Epithelial cell of esophagus (primary cell): ENCODE measurements around the gene TTC12.

Experiments used
- DNase-seq: peaks from one replicate; pipeline ENCODE4 v3.0.0; 2010; ENCODE audit warnings: low read depth
- H3K4me3 ChIP-seq: 2 replicates; pipeline ENCODE4 v1.5.1; 2011; ENCODE audit warnings: mild to moderate bottlenecking, low read length, control low read depth
- TF ChIP-seq, protein P1 (sequence below): IDR thresholded peaks from 2 replicates; pipeline ENCODE4 v1.5.1; 2011; ENCODE audit warnings: low read depth, mild to moderate bottlenecking, low read length, control low read depth, inconsistent platforms; ENCODE audit not compliant: insufficient read depth; ENCODE audit errors: missing control alignments

TTC12 gene

DNA sequence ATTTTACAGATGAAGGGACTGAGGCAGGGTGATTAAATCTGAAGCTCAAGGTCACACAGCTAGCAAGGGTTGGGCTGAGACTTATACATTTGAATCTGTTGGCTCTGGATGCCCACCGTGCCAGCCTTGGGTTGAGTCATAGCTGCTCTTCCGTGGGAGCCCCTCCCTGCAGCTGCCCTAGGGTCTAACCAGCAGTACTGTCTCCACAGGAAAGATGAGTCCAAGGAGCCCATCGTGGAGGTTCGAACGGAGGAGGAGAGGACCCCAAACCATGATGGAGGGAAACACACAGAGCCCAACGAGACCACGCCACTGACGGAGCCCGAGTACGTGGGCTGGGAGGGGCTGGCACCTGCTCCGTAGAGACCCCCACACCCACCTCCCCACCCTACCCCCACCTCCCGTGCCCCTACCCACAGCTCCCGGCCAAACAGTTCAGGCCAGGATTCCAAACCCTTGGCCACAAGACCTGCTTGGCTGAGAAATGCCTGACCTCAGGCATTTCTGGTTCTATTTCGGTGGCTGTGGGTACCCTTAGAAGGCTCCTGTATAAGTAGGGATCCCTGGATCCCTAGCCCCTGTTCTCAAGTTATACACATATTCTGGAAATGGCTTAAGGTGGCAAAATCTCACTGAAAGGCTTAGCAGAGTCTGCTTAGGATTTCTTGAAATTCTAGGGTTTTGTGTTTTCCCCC lies 42.7 kb upstream of the TTC12 start:
- TF ChIP-seq, protein P1, sequence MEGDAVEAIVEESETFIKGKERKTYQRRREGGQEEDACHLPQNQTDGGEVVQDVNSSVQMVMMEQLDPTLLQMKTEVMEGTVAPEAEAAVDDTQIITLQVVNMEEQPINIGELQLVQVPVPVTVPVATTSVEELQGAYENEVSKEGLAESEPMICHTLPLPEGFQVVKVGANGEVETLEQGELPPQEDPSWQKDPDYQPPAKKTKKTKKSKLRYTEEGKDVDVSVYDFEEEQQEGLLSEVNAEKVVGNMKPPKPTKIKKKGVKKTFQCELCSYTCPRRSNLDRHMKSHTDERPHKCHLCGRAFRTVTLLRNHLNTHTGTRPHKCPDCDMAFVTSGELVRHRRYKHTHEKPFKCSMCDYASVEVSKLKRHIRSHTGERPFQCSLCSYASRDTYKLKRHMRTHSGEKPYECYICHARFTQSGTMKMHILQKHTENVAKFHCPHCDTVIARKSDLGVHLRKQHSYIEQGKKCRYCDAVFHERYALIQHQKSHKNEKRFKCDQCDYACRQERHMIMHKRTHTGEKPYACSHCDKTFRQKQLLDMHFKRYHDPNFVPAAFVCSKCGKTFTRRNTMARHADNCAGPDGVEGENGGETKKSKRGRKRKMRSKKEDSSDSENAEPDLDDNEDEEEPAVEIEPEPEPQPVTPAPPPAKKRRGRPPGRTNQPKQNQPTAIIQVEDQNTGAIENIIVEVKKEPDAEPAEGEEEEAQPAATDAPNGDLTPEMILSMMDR = no peak
- no peak overlapping the region for H3K4me3 ChIP-seq
- DNase-seq = no peak

DNA sequence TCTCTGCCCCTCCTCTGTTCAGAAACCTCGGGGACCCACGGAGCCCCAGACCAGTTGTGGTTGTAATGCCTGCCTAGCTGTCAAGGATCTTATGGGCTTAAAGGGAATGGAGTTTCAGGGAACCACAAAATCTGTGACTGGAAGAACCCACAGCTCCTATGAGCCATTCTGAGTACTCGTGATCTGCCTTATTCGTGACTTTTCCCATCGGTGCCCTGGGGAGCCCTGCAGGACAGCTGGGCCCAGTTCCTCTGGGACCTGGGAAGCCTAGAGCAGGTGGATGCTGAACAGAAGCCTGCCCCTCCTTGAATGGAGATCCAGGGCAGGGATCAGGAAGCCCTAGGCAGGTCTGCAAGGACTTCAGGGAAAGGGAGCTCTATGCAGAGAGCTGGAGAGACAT lies 42.1 kb upstream of the TTC12 start:
- TF ChIP-seq, protein P1 = no peak
- H3K4me3 ChIP-seq = no peak overlapping the region
- DNase-seq = no peak

DNA sequence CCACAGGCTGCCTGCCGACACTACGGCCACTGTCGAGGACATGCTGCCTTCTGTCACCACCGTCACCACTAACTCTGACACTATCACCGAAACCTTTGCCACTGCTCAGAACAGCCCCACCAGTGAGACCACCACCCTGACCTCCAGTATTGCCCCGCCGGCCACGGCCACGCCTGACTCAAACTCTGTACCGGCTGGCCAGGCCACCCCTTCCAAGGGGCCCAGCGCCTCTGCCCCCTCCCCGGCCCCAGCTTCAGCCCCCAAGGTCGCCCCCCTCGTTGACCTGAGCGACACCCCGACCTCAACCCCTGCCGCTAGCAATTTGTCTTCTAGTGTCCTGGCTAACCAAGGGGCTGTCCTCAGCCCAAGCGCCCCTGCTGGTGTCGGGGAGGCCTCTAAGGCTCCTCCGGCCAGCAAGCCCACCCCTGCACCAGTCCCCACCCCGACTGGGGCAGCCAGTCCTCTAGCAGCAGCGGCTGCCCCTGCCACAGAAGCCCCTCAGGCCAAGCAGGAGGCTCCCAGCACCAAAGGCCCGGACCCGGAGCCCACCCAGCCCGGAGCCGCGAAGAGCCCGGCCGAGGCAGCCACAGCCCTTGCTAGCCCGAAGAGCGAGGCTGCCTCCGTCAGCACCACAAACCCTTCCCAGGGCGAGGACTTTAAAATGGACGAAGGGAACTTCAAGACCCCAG lies 41.3 kb upstream of the TTC12 start:
- no peak overlapping the region for H3K4me3 ChIP-seq
- no peak for DNase-seq
- TF ChIP-seq, protein P1 = no peak

DNA sequence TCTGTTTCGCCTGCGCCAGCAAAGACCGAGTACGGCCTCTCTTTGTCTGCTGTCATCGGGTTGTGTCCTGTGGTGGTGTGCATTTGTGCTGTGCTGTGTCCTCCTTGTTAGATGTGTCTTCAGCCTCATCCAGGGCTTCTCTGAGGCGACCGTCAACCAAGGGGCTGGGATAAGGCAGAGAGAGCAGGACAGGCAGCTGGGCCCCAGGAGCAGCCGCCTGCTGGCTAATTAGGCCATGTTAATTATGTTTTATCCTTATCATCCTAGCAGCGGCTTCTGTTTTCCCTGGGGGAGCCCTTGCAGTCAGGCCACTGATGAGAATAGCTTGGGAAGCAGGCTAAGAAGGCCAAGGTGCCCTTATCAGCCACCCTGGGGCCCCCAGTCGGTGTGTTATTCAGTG lies 40.7 kb upstream of the TTC12 start:
- TF ChIP-seq, protein P1 = no peak
- no peak overlapping the region for H3K4me3 ChIP-seq
- DNase-seq = no peak

DNA sequence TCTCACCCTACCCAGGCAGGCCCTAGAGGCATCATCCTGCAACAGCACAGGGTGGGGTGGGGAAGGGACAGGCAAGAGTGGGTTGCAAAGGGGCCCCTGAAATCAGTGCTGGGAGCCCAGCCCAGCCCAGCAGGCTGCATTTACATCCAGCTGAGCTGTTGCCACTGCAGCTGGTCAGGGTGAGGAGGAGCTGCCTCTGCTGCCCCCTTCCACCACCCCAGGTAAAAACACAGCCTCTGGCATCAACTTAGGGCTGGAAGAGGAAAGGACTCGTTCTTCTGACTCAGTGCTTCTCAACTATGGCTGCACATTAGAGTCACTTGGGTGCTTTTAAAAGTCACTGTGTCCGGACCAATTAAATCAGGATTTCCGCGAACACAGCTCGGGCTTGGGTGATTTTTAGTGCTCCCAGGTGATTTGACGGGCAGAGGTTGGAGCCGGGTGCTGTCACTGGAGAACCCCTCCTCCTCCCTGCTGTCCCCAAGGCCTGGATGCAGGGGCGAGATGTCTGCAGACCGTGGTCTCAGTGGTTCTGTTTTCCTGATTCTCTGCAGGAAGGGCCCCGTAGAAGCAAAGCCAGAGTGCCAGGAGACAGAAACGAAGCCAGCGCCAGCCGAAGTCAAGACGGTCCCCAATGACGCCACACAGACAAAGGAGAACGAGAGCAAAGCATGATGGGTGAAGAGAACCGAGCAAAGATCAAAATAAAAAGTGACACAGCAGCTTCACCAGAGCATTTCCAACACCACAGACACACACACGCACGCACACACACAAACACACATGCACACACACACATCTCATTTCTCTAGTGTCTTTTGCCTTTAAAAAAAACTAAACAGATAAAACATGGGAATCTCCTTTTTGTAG lies 39.4 kb upstream of the TTC12 start:
- peak; percentile 20 for DNase-seq
- TF ChIP-seq, protein P1 = peak; percentile 8
- H3K4me3 ChIP-seq = no peak overlapping the region

DNA sequence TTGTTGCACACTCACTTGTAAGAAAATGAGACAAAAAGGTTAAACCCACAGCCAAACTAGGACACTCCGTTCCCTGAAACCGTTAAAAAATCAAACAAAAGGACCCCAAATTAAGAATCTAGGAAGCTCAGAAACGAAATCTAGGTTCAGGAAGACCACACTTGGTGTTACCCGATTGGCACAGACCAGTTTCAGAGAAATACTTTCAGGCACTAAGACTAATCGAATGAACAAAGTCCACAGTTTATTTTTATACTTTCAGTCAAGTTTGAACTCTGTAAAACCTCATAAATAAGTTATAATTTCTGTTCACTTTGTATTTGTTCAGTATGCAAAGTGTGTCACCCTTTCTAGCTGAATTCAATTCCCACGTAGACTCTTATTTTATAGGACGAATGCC lies 38.8 kb upstream of the TTC12 start:
- TF ChIP-seq, protein P1 = no peak
- DNase-seq = no peak
- no peak overlapping the region for H3K4me3 ChIP-seq
